Gastrocnemius medialis (tissue), 4 donors: ENCODE data around the gene APOL5.

Experiments
- POLR2A ChIP-seq, 2 donors: fragments of 450-650 bp; IDR thresholded peaks; one replicate each; pipeline ENCODE4 v1.6.1; 2017; ENCODE audit warnings: antibody characterized with exemption in 2 of 2, mild to moderate bottlenecking in 2 of 2, moderate library complexity in 2 of 2
- TF ChIP-seq, protein P1 (sequence below), 5 experiments: fragments of 450-650 bp in 3 of 5; fragments of 200-600 bp in 2 of 5; sonication (generic) in 2 of 5; IDR thresholded peaks in 4 of 5; conservative IDR thresholded peaks in 1 of 5; 1 replicate in 4 of 5; 2 replicates in 1 of 5; pipeline ENCODE4 v1.5.1; 2016 to 2019; ENCODE audit warnings: antibody characterized with exemption in 5 of 5, mild to moderate bottlenecking in 3 of 5, moderate library complexity in 3 of 5

GRCh38 chr22:35746946-35747703 lies 29.5 kb downstream of the APOL5 start:
- TF ChIP-seq, protein P1, sequence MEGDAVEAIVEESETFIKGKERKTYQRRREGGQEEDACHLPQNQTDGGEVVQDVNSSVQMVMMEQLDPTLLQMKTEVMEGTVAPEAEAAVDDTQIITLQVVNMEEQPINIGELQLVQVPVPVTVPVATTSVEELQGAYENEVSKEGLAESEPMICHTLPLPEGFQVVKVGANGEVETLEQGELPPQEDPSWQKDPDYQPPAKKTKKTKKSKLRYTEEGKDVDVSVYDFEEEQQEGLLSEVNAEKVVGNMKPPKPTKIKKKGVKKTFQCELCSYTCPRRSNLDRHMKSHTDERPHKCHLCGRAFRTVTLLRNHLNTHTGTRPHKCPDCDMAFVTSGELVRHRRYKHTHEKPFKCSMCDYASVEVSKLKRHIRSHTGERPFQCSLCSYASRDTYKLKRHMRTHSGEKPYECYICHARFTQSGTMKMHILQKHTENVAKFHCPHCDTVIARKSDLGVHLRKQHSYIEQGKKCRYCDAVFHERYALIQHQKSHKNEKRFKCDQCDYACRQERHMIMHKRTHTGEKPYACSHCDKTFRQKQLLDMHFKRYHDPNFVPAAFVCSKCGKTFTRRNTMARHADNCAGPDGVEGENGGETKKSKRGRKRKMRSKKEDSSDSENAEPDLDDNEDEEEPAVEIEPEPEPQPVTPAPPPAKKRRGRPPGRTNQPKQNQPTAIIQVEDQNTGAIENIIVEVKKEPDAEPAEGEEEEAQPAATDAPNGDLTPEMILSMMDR (IDR thresholded peaks at IDR 0.05 in 4 of 5, conservative IDR thresholded peaks at IDR 0.05 in 1 of 5), result no peak
- no peak for TF ChIP-seq POLR2A (IDR thresholded peaks at IDR 0.05)
